Esophagus (tissue), 2 donors: ENCODE measurements around the gene NOTO. TPM values are rescaled to one million over a fixed set of nuclear protein-coding genes. Genes with fewer than 3 reads are reported as not detected.

Source experiments
- H3K27ac ChIP-seq, 2 donors: one replicate each; pipeline ENCODE4 v1.5.1; 2013; ENCODE audit warnings: low read depth in 2 of 2, mild to moderate bottlenecking in 2 of 2, inconsistent platforms in 1 of 2, low read length in 1 of 2, moderate library complexity in 1 of 2
- H3K27me3 ChIP-seq, 2 donors: one replicate each; pipeline ENCODE4 v1.6.1; 2013; ENCODE audit warnings: low read length in 2 of 2, control low read depth in 1 of 2, mild to moderate bottlenecking in 1 of 2; ENCODE audit not compliant: insufficient read depth in 2 of 2, control insufficient read depth in 1 of 2
- H3K36me3 ChIP-seq, 2 donors: one replicate each; pipeline ENCODE4 v1.6.1; 2013; ENCODE audit warnings: low read length in 1 of 2; ENCODE audit not compliant: control insufficient read depth in 2 of 2, insufficient read depth in 2 of 2
- H3K4me1 ChIP-seq, 2 donors: one replicate each; pipeline ENCODE4 v1.6.1; 2013; ENCODE audit warnings: low read length in 1 of 2; ENCODE audit not compliant: control insufficient read depth in 2 of 2, insufficient read depth in 2 of 2
- H3K4me3 ChIP-seq, 2 donors: one replicate each; pipeline ENCODE4 v1.5.1; 2013; ENCODE audit warnings: low read length in 2 of 2, mild to moderate bottlenecking in 2 of 2, low read depth in 1 of 2, moderate library complexity in 1 of 2
- H3K9me3 ChIP-seq, 2 donors: one replicate each; pipeline ENCODE4 v1.6.1; 2013; ENCODE audit warnings: mild to moderate bottlenecking in 2 of 2, low read depth in 1 of 2, low read length in 1 of 2, moderate library complexity in 1 of 2; ENCODE audit not compliant: control insufficient read depth in 2 of 2, insufficient read depth in 1 of 2
- WGBS, 2 donors: extraction: QIAGEN DNeasy Blood & Tissue Kit; methylation state at CpG; one replicate each; pipeline ENCODE4 v1.1.7; 2013; 5-methylcytosine and 5-hydroxymethylcytosine counted together
- polyA plus RNA-seq, 2 donors: library from polyadenylated mRNA; stranded (reverse); fragments of 200-250 nt; gene quantifications; one replicate each; pipeline ENCODE4 v1.2.3, GENCODE V29; 2013
- donor health status: healthy with polysubstance abuse.
- donor health status: Bipolar disorder and iron deficiency.

NOTO gene
- polyA plus RNA-seq, 2 donors: not detected

GRCh38 chr2:73214120-73215035 lies 12.0 kb downstream of the NOTO start, which contains the start of gene SMYD5:
Gene SMYD5 (plus strand): TSS chr2:73214245. CDS start chr2:73214267, 22 bp downstream.
- Histone ChIP-seq H3K9me3 (no peaks in the 10 kb centered on the region), H3K27ac (peak within 1 kb of the TSS; percentile 47 to 60), H3K4me1 (no peaks in the 10 kb centered on the region), H3K36me3 (peaks cover 0 to 5% of the 10 kb centered on the region in 2 donors), H3K4me3 (peak within 1 kb of the TSS; percentile 82 to 91), H3K27me3 (no peaks in the 10 kb centered on the region)
- WGBS, 2 donors: 1% methylated on average over 64 of the region's 64 CpGs

GRCh38 chr2:73215254-73215653 lies 12.9 kb downstream of the NOTO start:
- no peak overlapping the region for H3K4me3 ChIP-seq
- no peaks in the 10 kb centered on the region for H3K27me3 ChIP-seq
- H3K4me1 ChIP-seq: no peaks in the 10 kb centered on the region
- no peaks in the 10 kb centered on the region for H3K9me3 ChIP-seq
- H3K27ac ChIP-seq: no peak overlapping the region
- H3K36me3 ChIP-seq: peaks cover 0 to 11% of the 10 kb centered on the region in 2 donors
- 70 to 72% methylated on average over 4 of the region's 4 CpGs for WGBS, 2 donors

- no peaks in the 10 kb centered on the region for H3K27me3 ChIP-seq
- H3K4me1 ChIP-seq: no peaks in the 10 kb centered on the region
- H3K36me3 ChIP-seq: peaks cover 0 to 16% of the 10 kb centered on the region in 2 donors
- no peak overlapping the region for H3K27ac ChIP-seq
- no peaks in the 10 kb centered on the region for H3K9me3 ChIP-seq
- H3K4me3 ChIP-seq: no peak overlapping the region
- 93 to 95% methylated on average over 5 of the region's 5 CpGs for WGBS, 2 donors
Observed at GRCh38 chr2:73217160-73217559, 14.8 kb downstream of the NOTO start.

- H3K9me3 ChIP-seq: no peaks in the 10 kb centered on the region
- no peak overlapping the region for H3K4me3 ChIP-seq
- no peak overlapping the region for H3K27ac ChIP-seq
- 75 to 80% methylated on average over 2 of the region's 2 CpGs for WGBS, 2 donors
- H3K27me3 ChIP-seq: no peaks in the 10 kb centered on the region
- peaks cover 0 to 18% of the 10 kb centered on the region in 2 donors for H3K36me3 ChIP-seq
- no peaks in the 10 kb centered on the region for H3K4me1 ChIP-seq
Observed at GRCh38 chr2:73217826-73218225, 15.5 kb downstream of the NOTO start.

GRCh38 chr2:73218298-73218697 lies 15.9 kb downstream of the NOTO start:
- Histone ChIP-seq H3K9me3 (no peaks in the 10 kb centered on the region), H3K4me3 (no peak overlapping the region), H3K36me3 (peaks cover 0 to 21% of the 10 kb centered on the region in 2 donors), H3K27me3 (no peaks in the 10 kb centered on the region), H3K27ac (no peak overlapping the region), H3K4me1 (no peaks in the 10 kb centered on the region)

- no peak overlapping the region for H3K4me3 ChIP-seq
- no peak overlapping the region for H3K27ac ChIP-seq
- H3K9me3 ChIP-seq: no peaks in the 10 kb centered on the region
- H3K4me1 ChIP-seq: no peaks in the 10 kb centered on the region
- 90 to 91% methylated on average over 4 of the region's 4 CpGs for WGBS, 2 donors
- H3K36me3 ChIP-seq: peaks cover 10 to 45% of the 10 kb centered on the region in 2 donors
- no peaks in the 10 kb centered on the region for H3K27me3 ChIP-seq
Observed at GRCh38 chr2:73223821-73224220, 21.4 kb downstream of the NOTO start.

GRCh38 chr2:73225513-73226360 lies 23.4 kb downstream of the NOTO start:
- WGBS, 2 donors: 78 to 83% methylated on average over 9 of the region's 9 CpGs
- no peak overlapping the region for H3K4me3 ChIP-seq
- no peaks in the 10 kb centered on the region for H3K9me3 ChIP-seq
- H3K36me3 ChIP-seq: peaks cover 10 to 36% of the 10 kb centered on the region in 2 donors
- H3K27me3 ChIP-seq: no peaks in the 10 kb centered on the region
- H3K4me1 ChIP-seq: no peaks in the 10 kb centered on the region
- no peak overlapping the region for H3K27ac ChIP-seq

- Histone ChIP-seq H3K27ac (no peak overlapping the region), H3K9me3 (no peaks in the 10 kb centered on the region), H3K36me3 (peaks cover 10 to 35% of the 10 kb centered on the region in 2 donors), H3K4me1 (no peaks in the 10 kb centered on the region), H3K27me3 (no peaks in the 10 kb centered on the region), H3K4me3 (no peak overlapping the region)
- WGBS, 2 donors: 85 to 86% methylated on average over 3 of the region's 3 CpGs
Observed at GRCh38 chr2:73227086-73227485, 24.7 kb downstream of the NOTO start.

- 84% methylated on average over 14 of the region's 14 CpGs for WGBS, 2 donors
- Histone ChIP-seq H3K9me3 (no peaks in the 10 kb centered on the region), H3K27me3 (no peaks in the 10 kb centered on the region), H3K27ac (no peak overlapping the region), H3K4me3 (no peak overlapping the region), H3K4me1 (peaks cover 0 to 2% of the 10 kb centered on the region in 2 donors), H3K36me3 (peaks cover 10 to 27% of the 10 kb centered on the region in 2 donors)
Observed at GRCh38 chr2:73228631-73229030, 26.3 kb downstream of the NOTO start.
